Measurements from ENCODE around the gene PANX2.

PANX2 gene

GRCh38 chr22:50218153-50218995 is 47.8 kb downstream of the PANX2 start:
- ATAC-seq (ENCODE audit: low read depth): no peak
- Histone ChIP-seq H3K36me3 (ENCODE audit: low read depth) (peaks cover 64% of the 10 kb centered on the region), H3K27me3 (ENCODE audit: insufficient read depth, poor library complexity, severe bottlenecking) (no peaks in the 10 kb centered on the region), H3K9me3 (ENCODE audit: severe bottlenecking) (no peaks in the 10 kb centered on the region), H3K27ac (ENCODE audit: poor library complexity, severe bottlenecking) (no peak overlapping the region), H3K4me1 (ENCODE audit: insufficient read depth, poor library complexity, severe bottlenecking) (no peaks in the 10 kb centered on the region), H3K4me3 (ENCODE audit: severe bottlenecking) (no peak overlapping the region)
- peak; percentile 61 for DNase-seq (ENCODE audit: low spot score)
- no peak for TF ChIP-seq CTCF (IDR thresholded peaks at IDR 0.05; ENCODE audit: poor library complexity, severe bottlenecking)

GRCh38 chr22:50218996-50219727 is 48.6 kb downstream of the PANX2 start:
- peak; percentile 65 for DNase-seq (ENCODE audit: low spot score)
- ATAC-seq (ENCODE audit: low read depth): peak; percentile 55
- no peaks in the 10 kb centered on the region for H3K4me1 ChIP-seq (ENCODE audit: insufficient read depth, poor library complexity, severe bottlenecking)
- H3K27ac ChIP-seq (ENCODE audit: poor library complexity, severe bottlenecking): no peak overlapping the region
- H3K27me3 ChIP-seq (ENCODE audit: insufficient read depth, poor library complexity, severe bottlenecking): no peaks in the 10 kb centered on the region
- peaks cover 60% of the 10 kb centered on the region for H3K36me3 ChIP-seq (ENCODE audit: low read depth)
- no peak for TF ChIP-seq CTCF (IDR thresholded peaks at IDR 0.05; ENCODE audit: poor library complexity, severe bottlenecking)
- H3K9me3 ChIP-seq (ENCODE audit: severe bottlenecking): no peaks in the 10 kb centered on the region
- no peak overlapping the region for H3K4me3 ChIP-seq (ENCODE audit: severe bottlenecking)

- Histone ChIP-seq H3K4me3 (ENCODE audit: severe bottlenecking) (no peak overlapping the region), H3K9me3 (ENCODE audit: severe bottlenecking) (no peaks in the 10 kb centered on the region), H3K27me3 (ENCODE audit: insufficient read depth, poor library complexity, severe bottlenecking) (no peaks in the 10 kb centered on the region), H3K27ac (ENCODE audit: poor library complexity, severe bottlenecking) (no peak overlapping the region), H3K36me3 (ENCODE audit: low read depth) (peaks cover 56% of the 10 kb centered on the region), H3K4me1 (ENCODE audit: insufficient read depth, poor library complexity, severe bottlenecking) (no peaks in the 10 kb centered on the region)
- ATAC-seq (ENCODE audit: low read depth) (no peak), DNase-seq (ENCODE audit: low spot score) (peak; percentile 48)
- TF ChIP-seq CTCF (IDR thresholded peaks at IDR 0.05; ENCODE audit: poor library complexity, severe bottlenecking): no peak
Measured at GRCh38 chr22:50219800-50220602, 49.5 kb downstream of the PANX2 start.

- Histone ChIP-seq H3K27me3 (ENCODE audit: insufficient read depth, poor library complexity, severe bottlenecking) (no peaks in the 10 kb centered on the region), H3K4me1 (ENCODE audit: insufficient read depth, poor library complexity, severe bottlenecking) (no peaks in the 10 kb centered on the region), H3K4me3 (ENCODE audit: severe bottlenecking) (no peak overlapping the region), H3K36me3 (ENCODE audit: low read depth) (peaks cover 56% of the 10 kb centered on the region), H3K9me3 (ENCODE audit: severe bottlenecking) (no peaks in the 10 kb centered on the region), H3K27ac (ENCODE audit: poor library complexity, severe bottlenecking) (no peak overlapping the region)
- no peak for TF ChIP-seq CTCF (IDR thresholded peaks at IDR 0.05; ENCODE audit: poor library complexity, severe bottlenecking)
- DNase-seq (ENCODE audit: low spot score) (peak; percentile 68), ATAC-seq (ENCODE audit: low read depth) (no peak)
Measured at GRCh38 chr22:50220603-50221409, 50.3 kb downstream of the PANX2 start.

All from RWPE2 (cell line).